Neural progenitor cell (in vitro differentiated cells): Measurements from ENCODE around the gene ASXL2. TPM values are rescaled to one million over a fixed set of nuclear protein-coding genes. Genes with fewer than 3 reads are reported as not detected.
"Not testable (repeated sequence)": the region's sequence is repeated elsewhere in the genome, so short reads cannot be mapped to it uniquely, and the experiment has no call there.

Source experiments
- DNase-seq: peaks from one replicate; pipeline ENCODE4 v3.0.0-alpha.2; 2016; ENCODE audit warnings: low spot score
- H2AFZ ChIP-seq: fragments of 200-600 bp; sonication (generic); replicated peaks from 2 replicates; pipeline ENCODE4 v1.6.1; 2016; ENCODE audit warnings: antibody characterized with exemption
- H3F3A ChIP-seq: fragments of 200-600 bp; sonication (generic); 2 replicates; pipeline ENCODE4 v1.6.1; 2016; ENCODE audit warnings: antibody characterized with exemption, low read depth
- H3K27ac ChIP-seq: fragments of 200-600 bp; sonication (generic); 2 replicates; pipeline ENCODE4 v1.5.1; 2016; ENCODE audit warnings: mild to moderate bottlenecking
- H3K27me3 ChIP-seq: fragments of 200-600 bp; sonication (generic); 2 replicates; pipeline ENCODE4 v1.6.1; 2016; ENCODE audit warnings: mild to moderate bottlenecking, moderate library complexity
- H3K36me3 ChIP-seq: fragments of 200-600 bp; sonication (generic); 2 replicates; pipeline ENCODE4 v1.5.1; 2016
- H3K4me1 ChIP-seq: fragments of 200-600 bp; sonication (generic); 2 replicates; pipeline ENCODE4 v1.6.1; 2016; ENCODE audit warnings: mixed run types
- H3K4me2 ChIP-seq: fragments of 200-600 bp; sonication (generic); 2 replicates; pipeline ENCODE4 v1.6.1; 2016
- H3K4me3 ChIP-seq: fragments of 200-600 bp; sonication (generic); 2 replicates; pipeline ENCODE4 v1.5.1; 2016
- H3K79me2 ChIP-seq: fragments of 200-600 bp; sonication (generic); 2 replicates; pipeline ENCODE4 v1.6.1; 2016; ENCODE audit warnings: low read depth
- H3K9ac ChIP-seq: fragments of 200-600 bp; sonication (generic); 2 replicates; pipeline ENCODE4 v1.6.1; 2016
- H3K9me3 ChIP-seq: fragments of 200-600 bp; sonication (generic); 2 replicates; pipeline ENCODE4 v1.5.1; 2016; ENCODE audit warnings: low read depth
- H4K20me1 ChIP-seq: fragments of 200-600 bp; sonication (generic); 2 replicates; pipeline ENCODE4 v1.6.1; 2016; ENCODE audit warnings: low read depth
- H3K27ac Mint-ChIP-seq: 3 replicates; pipeline ENCODE4 v1.8.0; 2021; ENCODE audit warnings: mixed read lengths
- H3K27me3 Mint-ChIP-seq: 2 replicates; pipeline ENCODE4 v1.8.0; 2022; ENCODE audit warnings: low read depth, mild to moderate bottlenecking, inconsistent platforms, moderate library complexity, mixed read lengths; ENCODE audit not compliant: insufficient read depth
- H3K36me3 Mint-ChIP-seq: 3 replicates; pipeline ENCODE4 v1.8.0; 2021; ENCODE audit warnings: mixed read lengths
- H3K4me1 Mint-ChIP-seq: 3 replicates; pipeline ENCODE4 v1.8.0; 2021; ENCODE audit warnings: mixed read lengths
- H3K4me3 Mint-ChIP-seq: 3 replicates; pipeline ENCODE4 v1.8.0; 2021; ENCODE audit warnings: mild to moderate bottlenecking, moderate library complexity, mixed read lengths
- H3K9me3 Mint-ChIP-seq: 3 replicates; pipeline ENCODE4 v1.8.0; 2020; ENCODE audit warnings: mixed read lengths
- EZH2 ChIP-seq: fragments of 200-600 bp; sonication (generic); IDR thresholded peaks from 2 replicates; pipeline ENCODE4 v1.6.1; 2017; ENCODE audit warnings: antibody characterized with exemption, mild to moderate bottlenecking, moderate library complexity
- EZH2phosphoT487 ChIP-seq: fragments of 200-600 bp; sonication (generic); IDR thresholded peaks from 2 replicates; pipeline ENCODE4 v1.6.1; 2017; ENCODE audit warnings: antibody characterized with exemption
- total RNA-seq: library from RNA; depleted of rRNA; stranded (reverse); fragments of >200 nt; gene quantifications from 2 replicates; pipeline ENCODE4 v1.2.3, GENCODE V29; 2015; ENCODE audit warnings: low replicate concordance
- TF ChIP-seq, protein P1 (sequence below): fragments of 200-600 bp; sonication (generic); IDR thresholded peaks from 2 replicates; pipeline ENCODE4 v1.5.1; 2017; ENCODE audit warnings: antibody characterized with exemption, mild to moderate bottlenecking

The ASXL2 gene
- total RNA-seq, 1 donor from 2014 or later, result 8.7 TPM

DNA sequence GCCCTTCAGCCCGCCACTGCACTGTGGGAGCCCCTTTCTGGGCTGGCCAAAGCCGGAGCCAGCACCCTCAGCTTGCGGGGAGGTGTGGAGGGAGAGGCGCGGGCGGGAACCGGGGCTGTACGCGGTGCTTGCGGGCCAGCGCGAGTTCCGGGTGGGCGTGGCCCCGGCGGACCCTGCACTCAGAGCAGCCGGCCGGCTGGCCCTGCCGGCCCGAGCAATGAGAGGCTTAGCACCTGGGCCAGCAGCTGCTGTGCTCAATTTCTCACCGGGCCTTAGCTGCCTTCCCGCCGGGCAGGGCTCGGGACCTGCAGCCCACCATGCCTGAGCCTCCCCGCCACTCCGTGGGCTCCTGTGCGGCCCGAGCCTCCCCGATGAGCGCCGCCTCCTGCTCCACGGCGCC lies 37.1 kb upstream of the ASXL2 start:
- Histone ChIP-seq H3F3A (peaks cover 15% of the 10 kb centered on the region), H3K4me1 (peaks cover 11% of the 10 kb centered on the region)
- H3K4me2 ChIP-seq, H3K27me3 ChIP-seq, H3K27ac Mint-ChIP-seq, H3K9ac ChIP-seq, H3K36me3 ChIP-seq, H3K27me3 Mint-ChIP-seq, H3K9me3 Mint-ChIP-seq, H3K4me3 ChIP-seq, H3K36me3 Mint-ChIP-seq, H3K79me2 ChIP-seq, H3K27ac ChIP-seq, DNase-seq, H2AFZ ChIP-seq, H3K9me3 ChIP-seq, H4K20me1 ChIP-seq, H3K4me3 Mint-ChIP-seq: not testable (repeated sequence)
- H3K4me1 Mint-ChIP-seq, result peaks cover 27% of the 10 kb centered on the region

DNA sequence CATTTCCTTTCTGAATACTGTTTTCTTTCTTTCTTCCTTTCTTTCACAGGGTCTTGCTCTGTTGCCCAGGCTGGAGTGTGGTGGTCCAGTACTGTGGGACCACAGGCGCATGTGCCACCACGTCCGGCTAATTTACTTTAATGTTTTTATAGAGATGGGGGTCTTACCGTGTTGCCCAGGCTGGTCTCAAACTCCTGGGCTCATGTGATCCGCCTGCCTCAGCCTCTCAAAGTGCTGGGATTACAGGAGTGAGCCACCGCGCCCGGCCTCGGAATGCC lies 35.3 kb upstream of the ASXL2 start:
- not testable (repeated sequence) for H3K9ac ChIP-seq, H3K79me2 ChIP-seq, DNase-seq, H3K27me3 ChIP-seq, H3K27me3 Mint-ChIP-seq, H3K9me3 Mint-ChIP-seq, H4K20me1 ChIP-seq, H3K27ac ChIP-seq, H3K36me3 ChIP-seq, H3K36me3 Mint-ChIP-seq, H3K9me3 ChIP-seq
- peak overlapping the region; percentile 79 for H3K4me3 Mint-ChIP-seq
- Histone ChIP-seq H3K4me3 (peak overlapping the region; percentile 9), H2AFZ (peak overlapping the region; percentile 48), H3K4me1 (peaks cover 11% of the 10 kb centered on the region), H3K4me2 (peak overlapping the region; percentile 73), H3F3A (peaks cover 15% of the 10 kb centered on the region)
- H3K27ac Mint-ChIP-seq, result peak overlapping the region; percentile 87
- peaks cover 27% of the 10 kb centered on the region for H3K4me1 Mint-ChIP-seq

DNA sequence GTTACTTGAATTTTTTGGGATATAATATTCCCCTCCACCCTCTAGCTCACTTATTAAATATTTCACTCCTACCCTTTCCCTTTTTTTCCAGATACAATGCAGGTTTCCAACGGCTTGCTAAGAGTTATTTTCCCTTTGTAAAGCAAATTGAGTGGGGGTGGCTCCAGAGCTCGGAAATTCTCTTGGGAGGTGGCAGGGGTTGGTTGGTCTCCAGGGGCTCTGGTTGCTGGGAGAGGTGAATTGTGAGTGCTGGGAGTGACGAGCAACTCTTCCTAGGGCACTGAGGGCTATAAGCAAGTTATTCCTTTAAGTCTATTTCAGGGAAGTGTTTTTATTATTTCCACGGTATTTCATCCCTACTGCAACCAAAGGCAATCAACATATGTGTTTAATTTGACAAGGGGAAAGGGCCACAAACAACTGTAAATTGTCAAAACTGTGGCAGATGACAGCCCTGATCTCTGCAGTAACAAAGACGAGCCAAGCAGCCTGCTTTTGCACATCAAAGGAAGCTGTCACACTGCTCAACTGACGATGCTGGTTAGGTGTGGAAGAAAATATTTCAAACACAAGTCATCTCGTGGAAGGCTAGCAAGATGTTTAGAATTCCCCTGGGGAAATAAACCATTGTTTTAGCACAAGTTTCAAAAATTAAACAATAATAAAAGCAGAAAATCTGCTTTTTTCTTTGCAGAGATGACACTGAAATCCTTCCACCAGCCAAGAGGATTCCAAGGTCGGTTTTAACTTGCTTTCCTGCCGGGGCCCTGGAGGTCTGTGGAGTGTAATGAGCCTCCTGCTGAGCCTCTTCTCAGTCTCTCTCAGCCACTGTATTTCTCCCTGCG lies 34.8 kb upstream of the ASXL2 start:
- DNase-seq, result peak; percentile 32
- peaks cover 11% of the 10 kb centered on the region for H3K4me1 ChIP-seq
- H3K4me3 ChIP-seq, result peak overlapping the region; percentile 9
- no peaks in the 10 kb centered on the region for H4K20me1 ChIP-seq
- no peaks in the 10 kb centered on the region for H3K79me2 ChIP-seq
- H3K27ac Mint-ChIP-seq, result peak overlapping the region; percentile 87
- peak overlapping the region; percentile 73 for H3K4me2 ChIP-seq
- peaks cover 15% of the 10 kb centered on the region for H3F3A ChIP-seq
- no peak overlapping the region for H3K27ac ChIP-seq
- TF ChIP-seq, protein P1, sequence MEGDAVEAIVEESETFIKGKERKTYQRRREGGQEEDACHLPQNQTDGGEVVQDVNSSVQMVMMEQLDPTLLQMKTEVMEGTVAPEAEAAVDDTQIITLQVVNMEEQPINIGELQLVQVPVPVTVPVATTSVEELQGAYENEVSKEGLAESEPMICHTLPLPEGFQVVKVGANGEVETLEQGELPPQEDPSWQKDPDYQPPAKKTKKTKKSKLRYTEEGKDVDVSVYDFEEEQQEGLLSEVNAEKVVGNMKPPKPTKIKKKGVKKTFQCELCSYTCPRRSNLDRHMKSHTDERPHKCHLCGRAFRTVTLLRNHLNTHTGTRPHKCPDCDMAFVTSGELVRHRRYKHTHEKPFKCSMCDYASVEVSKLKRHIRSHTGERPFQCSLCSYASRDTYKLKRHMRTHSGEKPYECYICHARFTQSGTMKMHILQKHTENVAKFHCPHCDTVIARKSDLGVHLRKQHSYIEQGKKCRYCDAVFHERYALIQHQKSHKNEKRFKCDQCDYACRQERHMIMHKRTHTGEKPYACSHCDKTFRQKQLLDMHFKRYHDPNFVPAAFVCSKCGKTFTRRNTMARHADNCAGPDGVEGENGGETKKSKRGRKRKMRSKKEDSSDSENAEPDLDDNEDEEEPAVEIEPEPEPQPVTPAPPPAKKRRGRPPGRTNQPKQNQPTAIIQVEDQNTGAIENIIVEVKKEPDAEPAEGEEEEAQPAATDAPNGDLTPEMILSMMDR, result no peak
- TF ChIP-seq EZH2phosphoT487, result no peak
- no peak for TF ChIP-seq EZH2
- no peak overlapping the region for H3K9ac ChIP-seq
- peak overlapping the region; percentile 48 for H2AFZ ChIP-seq
- no peaks in the 10 kb centered on the region for H3K36me3 ChIP-seq
- peaks cover 27% of the 10 kb centered on the region for H3K4me1 Mint-ChIP-seq
- H3K9me3 Mint-ChIP-seq, result peaks cover 3% of the 10 kb centered on the region
- no peaks in the 10 kb centered on the region for H3K9me3 ChIP-seq
- H3K36me3 Mint-ChIP-seq, result no peaks in the 10 kb centered on the region
- peaks cover 5% of the 10 kb centered on the region for H3K27me3 Mint-ChIP-seq
- H3K27me3 ChIP-seq, result no peaks in the 10 kb centered on the region
- H3K4me3 Mint-ChIP-seq, result peak overlapping the region; percentile 79

DNA sequence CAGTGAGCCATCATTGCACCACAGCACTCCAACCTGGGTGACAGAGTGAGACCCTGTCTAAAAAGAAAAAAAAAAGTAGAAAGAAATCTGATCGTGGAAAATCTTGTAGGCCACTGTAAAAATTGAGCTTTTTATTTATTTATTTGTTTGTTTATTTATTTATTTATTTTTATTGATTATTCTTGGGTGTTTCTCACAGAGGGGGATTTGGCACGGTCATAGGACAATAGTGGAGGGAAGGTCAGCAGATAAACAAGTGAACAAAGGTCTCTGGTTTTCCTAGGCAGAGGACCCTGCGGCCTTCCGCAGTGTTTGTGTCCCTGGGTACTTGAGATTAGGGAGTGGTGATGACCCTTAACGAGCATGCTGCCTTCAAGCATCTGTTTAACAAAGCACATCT lies 31.3 kb upstream of the ASXL2 start:
- H3K4me3 Mint-ChIP-seq, H3K36me3 Mint-ChIP-seq, H3K36me3 ChIP-seq, H3K27ac ChIP-seq, H3K27ac Mint-ChIP-seq, H4K20me1 ChIP-seq, H3K9me3 ChIP-seq, H3K27me3 Mint-ChIP-seq, DNase-seq, H3K9ac ChIP-seq, H3K79me2 ChIP-seq, H3K4me3 ChIP-seq, H3K27me3 ChIP-seq, H3K4me2 ChIP-seq, H2AFZ ChIP-seq, H3K9me3 Mint-ChIP-seq: not testable (repeated sequence)
- H3F3A ChIP-seq, result peaks cover 15% of the 10 kb centered on the region
- peaks cover 11% of the 10 kb centered on the region for H3K4me1 ChIP-seq
- peaks cover 20% of the 10 kb centered on the region for H3K4me1 Mint-ChIP-seq

DNA sequence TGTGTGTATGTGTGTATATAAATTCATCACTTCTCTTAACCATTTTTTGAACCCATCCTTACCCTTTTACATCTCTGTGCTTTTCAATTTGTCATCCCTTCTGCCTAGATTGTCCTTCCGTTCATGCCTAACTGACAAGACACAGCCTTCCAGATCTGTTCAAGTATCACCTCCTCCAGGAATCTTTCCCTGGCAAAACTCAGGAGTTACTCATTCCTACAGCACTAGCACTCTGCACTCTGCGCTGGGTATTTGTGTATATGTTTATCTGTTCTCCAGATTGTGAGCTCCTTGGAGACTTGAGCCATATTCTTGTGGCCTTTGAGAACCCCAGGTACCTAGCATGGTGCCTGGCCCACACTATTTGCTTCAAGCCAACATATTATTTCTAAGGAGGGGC lies 26.8 kb upstream of the ASXL2 start:
- H3K4me3 ChIP-seq, result no peak overlapping the region
- H2AFZ ChIP-seq, result no peak overlapping the region
- no peaks in the 10 kb centered on the region for H3K36me3 ChIP-seq
- Mint-ChIP-seq H3K4me3 (no peak overlapping the region), H3K27me3 (peaks cover 5% of the 10 kb centered on the region), H3K4me1 (no peaks in the 10 kb centered on the region), H3K9me3 (peaks cover 4% of the 10 kb centered on the region), H3K27ac (no peak overlapping the region), H3K36me3 (no peaks in the 10 kb centered on the region)
- H3K4me1 ChIP-seq, result no peaks in the 10 kb centered on the region
- DNase-seq, result no peak
- no peaks in the 10 kb centered on the region for H3K27me3 ChIP-seq
- TF ChIP-seq EZH2phosphoT487 (no peak), EZH2 (no peak)
- TF ChIP-seq, protein P1, result no peak
- H3K9me3 ChIP-seq, result no peaks in the 10 kb centered on the region
- no peaks in the 10 kb centered on the region for H3K79me2 ChIP-seq
- H3K9ac ChIP-seq, result no peak overlapping the region
- no peaks in the 10 kb centered on the region for H4K20me1 ChIP-seq
- no peak overlapping the region for H3K4me2 ChIP-seq
- no peaks in the 10 kb centered on the region for H3F3A ChIP-seq
- H3K27ac ChIP-seq, result no peak overlapping the region
